ENCODE data around the gene IL20RA. TPM values are rescaled to one million over a fixed set of nuclear protein-coding genes. Genes with fewer than 3 reads are reported as not detected.
A peak's percentile ranks its signal among the peaks of the same experiment; 100 is the strongest.

IL20RA gene
- total RNA-seq, 3 donors from 2014 or later (not counting 1 experiment from before 2014, with no cell fraction given), result not detected

DNA sequence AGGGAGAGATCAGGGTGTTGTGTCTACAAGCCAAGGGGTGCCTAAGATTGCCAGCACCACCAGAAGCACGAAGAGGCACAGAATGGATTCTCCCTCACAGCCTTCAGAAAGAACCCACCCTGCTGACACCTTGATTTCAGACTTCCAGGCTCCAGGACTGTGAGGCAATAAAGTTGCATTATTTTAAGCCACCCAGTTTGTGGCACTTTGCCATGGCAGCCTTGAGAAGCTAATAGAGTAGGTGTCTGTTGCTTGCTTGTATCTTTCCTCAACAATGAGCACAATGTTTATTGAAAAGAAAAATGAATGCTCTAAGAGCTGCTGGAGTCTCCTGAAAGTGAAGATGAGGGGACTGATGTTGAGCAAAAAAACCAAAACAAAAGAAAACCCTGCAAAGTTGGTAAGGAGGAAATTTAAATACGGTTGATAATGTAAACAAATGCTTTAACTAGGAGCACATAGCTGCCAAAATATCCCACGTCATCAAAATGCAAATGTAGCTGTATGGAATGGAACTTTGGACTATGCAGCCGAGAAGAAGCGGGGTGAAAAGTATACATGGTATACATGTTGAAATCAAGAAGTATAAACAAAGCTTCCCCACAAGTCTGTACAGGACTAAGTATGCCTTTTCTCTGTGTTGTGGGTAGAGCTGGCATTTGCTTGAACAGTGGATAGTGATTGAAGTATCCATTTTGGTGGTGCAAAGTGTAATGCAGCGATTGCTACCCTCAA is 8.0 kb downstream of the IL20RA start:
- Histone ChIP-seq H3K36me3 (ENCODE audit: control insufficient read depth, insufficient read depth, low read length) (no peaks in the 10 kb centered on the region), H3K9me3 (ENCODE audit: control insufficient read depth, insufficient read depth, low read length) (peaks cover 3% of the 10 kb centered on the region), H3K27me3 (ENCODE audit: control insufficient read depth, insufficient read depth, low read length) (peaks cover 63% of the 10 kb centered on the region), H3K4me3 (ENCODE audit: low read length) (no peak overlapping the region), H3K27ac (ENCODE audit: low read length) (no peak overlapping the region), H3K4me1 (ENCODE audit: control insufficient read depth, insufficient read depth, low read length) (peaks cover 17% of the 10 kb centered on the region)
- ATAC-seq (no peak), DNase-seq (no peak)
- Mint-ChIP-seq H3K4me1 (peaks cover 14 to 22% of the 10 kb centered on the region in 2 donors), H3K9me3 (peaks cover 0 to 3% of the 10 kb centered on the region in 2 donors), H3K27ac (no peak overlapping the region), H3K36me3 (peaks cover 6% of the 10 kb centered on the region), H3K4me3 (no peak overlapping the region), H3K27me3 (ENCODE audit: low read depth in 2 of 2) (peaks cover 71 to 84% of the 10 kb centered on the region in 2 donors)
- TF ChIP-seq CTCF (IDR thresholded peaks at IDR 0.05), result no peak
- intact Hi-C loops (cut with micrococcal nuclease), result no loop called here
- 89% methylated on average over 5 of the region's 6 CpGs for WGBS (ENCODE audit: insufficient coverage)

DNA sequence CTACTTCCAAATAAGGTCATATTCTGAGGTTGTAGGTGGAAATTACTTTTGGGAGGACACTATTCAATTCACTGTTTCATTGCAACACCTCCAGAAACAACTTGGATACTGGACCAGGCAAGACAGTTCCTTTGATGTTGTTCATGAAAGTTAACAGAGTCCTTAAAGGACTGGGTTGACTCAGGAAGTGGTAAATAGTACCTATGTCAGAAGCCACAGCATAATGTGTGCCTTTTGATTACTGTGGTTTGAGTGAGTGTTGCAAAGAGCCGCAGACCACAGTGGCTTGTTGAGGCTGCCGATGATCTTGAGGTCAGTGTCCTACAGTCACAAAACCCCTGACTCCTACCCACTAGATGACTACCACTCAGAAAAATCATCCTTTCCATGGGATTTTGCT is 10.9 kb downstream of the IL20RA start:
- H3K9me3 ChIP-seq (ENCODE audit: control insufficient read depth, insufficient read depth, low read length), result peaks cover 3% of the 10 kb centered on the region
- intact Hi-C loops (cut with micrococcal nuclease), result loop anchor here (5.0 kb wide), 3 partner anchors 123 to 683 kb away; no protein-coding TSS in a partner anchor
- peak overlapping the region; percentile 73 to 77 for H3K27ac Mint-ChIP-seq
- H3K36me3 Mint-ChIP-seq, result peaks cover 6% of the 10 kb centered on the region
- H3K36me3 ChIP-seq (ENCODE audit: control insufficient read depth, insufficient read depth, low read length), result no peaks in the 10 kb centered on the region
- H3K4me3 Mint-ChIP-seq, result peak overlapping the region; percentile 69
- peaks cover 14 to 22% of the 10 kb centered on the region in 2 donors for H3K4me1 Mint-ChIP-seq
- peaks cover 67% of the 10 kb centered on the region for H3K27me3 ChIP-seq (ENCODE audit: control insufficient read depth, insufficient read depth, low read length)
- no peak overlapping the region for H3K27ac ChIP-seq (ENCODE audit: low read length)
- peak; percentile 92 to 99 (median 92) for ATAC-seq
- 0% methylated on average over 2 of the region's 2 CpGs for WGBS (ENCODE audit: insufficient coverage)
- peak; percentile 63 to 81 for DNase-seq
- TF ChIP-seq CTCF (IDR thresholded peaks at IDR 0.05), result no peak
- peaks cover 70 to 83% of the 10 kb centered on the region in 2 donors for H3K27me3 Mint-ChIP-seq (ENCODE audit: low read depth in 2 of 2)
- peaks cover 0 to 3% of the 10 kb centered on the region in 2 donors for H3K9me3 Mint-ChIP-seq
- H3K4me3 ChIP-seq (ENCODE audit: low read length), result no peak overlapping the region
- peaks cover 17% of the 10 kb centered on the region for H3K4me1 ChIP-seq (ENCODE audit: control insufficient read depth, insufficient read depth, low read length)

GRCh38 chr6:137031122-137031521 is 13.6 kb downstream of the IL20RA start:
- H3K27ac ChIP-seq (ENCODE audit: low read length), result no peak overlapping the region
- Mint-ChIP-seq H3K4me3 (no peak overlapping the region), H3K36me3 (peaks cover 6% of the 10 kb centered on the region), H3K4me1 (peaks cover 14 to 22% of the 10 kb centered on the region in 2 donors), H3K27me3 (ENCODE audit: low read depth in 2 of 2) (peaks cover 70 to 85% of the 10 kb centered on the region in 2 donors), H3K9me3 (peaks cover 0 to 3% of the 10 kb centered on the region in 2 donors), H3K27ac (no peak overlapping the region)
- peaks cover 3% of the 10 kb centered on the region for H3K9me3 ChIP-seq (ENCODE audit: control insufficient read depth, insufficient read depth, low read length)
- H3K4me3 ChIP-seq (ENCODE audit: low read length), result no peak overlapping the region
- H3K4me1 ChIP-seq (ENCODE audit: control insufficient read depth, insufficient read depth, low read length), result peaks cover 17% of the 10 kb centered on the region
- intact Hi-C loops (cut with micrococcal nuclease), result loop anchor here (5.0 kb wide), 3 partner anchors 126 to 686 kb away; no protein-coding TSS in a partner anchor
- H3K27me3 ChIP-seq (ENCODE audit: control insufficient read depth, insufficient read depth, low read length), result peaks cover 70% of the 10 kb centered on the region
- no peak for DNase-seq
- H3K36me3 ChIP-seq (ENCODE audit: control insufficient read depth, insufficient read depth, low read length), result no peaks in the 10 kb centered on the region
- no peak for ATAC-seq
- WGBS (ENCODE audit: insufficient coverage), result 86% methylated on average over 3 of the region's 3 CpGs
- TF ChIP-seq CTCF (IDR thresholded peaks at IDR 0.05), result no peak

Data from natural killer cell (primary cell).